ENCODE measurements around the gene ADCY3. TPM values are rescaled to one million over a fixed set of nuclear protein-coding genes. Genes with fewer than 3 reads are reported as not detected.
A peak's percentile ranks its signal among the peaks of the same experiment; 100 is the strongest.
"Not testable (repeated sequence)": the region's sequence is repeated elsewhere in the genome, so short reads cannot be mapped to it uniquely, and the experiment has no call there.

The ADCY3 gene
- total and polyA plus RNA-seq, 3 experiments from 2014 or later: 8.8 to 95.4 (median 90.9) TPM

- no peaks in the 10 kb centered on the region for H3K27me3 ChIP-seq (ENCODE audit: insufficient read depth, low read length, poor library complexity, severe bottlenecking)
- CTCF ChIA-PET: no interaction called here
- peaks cover 7 to 53% (median 16%) of the 10 kb centered on the region in 3 donors for H3K36me3 Mint-ChIP-seq
- H3K27me3 Mint-ChIP-seq: no peaks in the 10 kb centered on the region
- no peak for DNase-seq
- POLR2A ChIA-PET: no interaction called here
- no peak overlapping the region for H3K27ac ChIP-seq (ENCODE audit: low read depth, low read length)
- peaks cover 0 to 6% (median 4%) of the 10 kb centered on the region in 3 donors for H3K4me1 Mint-ChIP-seq
- no peak overlapping the region for H3K4me3 Mint-ChIP-seq
- no peak overlapping the region for H3K4me3 ChIP-seq (ENCODE audit: low read length)
- peak overlapping the region in 1 of 8 donors; percentile 31 for H3K27ac Mint-ChIP-seq
- H3K4me1 ChIP-seq (ENCODE audit: insufficient read depth, low read length): no peaks in the 10 kb centered on the region
- H3K9me3 ChIP-seq (ENCODE audit: low read length): no peaks in the 10 kb centered on the region
- peaks cover 18% of the 10 kb centered on the region for H3K36me3 ChIP-seq (ENCODE audit: insufficient read depth, low read length)
- H3K9me3 Mint-ChIP-seq: no peaks in the 10 kb centered on the region
Observed at GRCh38 chr2:24815171-24815570, 104.9 kb downstream of the ADCY3 start.

GRCh38 chr2:24814516-24814915 is 105.5 kb downstream of the ADCY3 start:
- CTCF ChIA-PET: no interaction called here

GRCh38 chr2:24813691-24814137 is 106.3 kb downstream of the ADCY3 start:
- POLR2A ChIA-PET: no interaction called here
- peaks cover 7 to 40% (median 14%) of the 10 kb centered on the region in 3 donors for H3K36me3 Mint-ChIP-seq
- H3K27me3 Mint-ChIP-seq: no peaks in the 10 kb centered on the region
- no peak overlapping the region for H3K4me3 ChIP-seq (ENCODE audit: low read length)
- CTCF ChIA-PET: no interaction called here
- H3K27me3 ChIP-seq (ENCODE audit: insufficient read depth, low read length, poor library complexity, severe bottlenecking): no peaks in the 10 kb centered on the region
- no peaks in the 10 kb centered on the region for H3K4me1 ChIP-seq (ENCODE audit: insufficient read depth, low read length)
- H3K4me1 Mint-ChIP-seq: peaks cover 6 to 18% (median 17%) of the 10 kb centered on the region in 3 donors
- H3K36me3 ChIP-seq (ENCODE audit: insufficient read depth, low read length): peaks cover 18% of the 10 kb centered on the region
- no peak overlapping the region for H3K4me3 Mint-ChIP-seq
- H3K27ac ChIP-seq (ENCODE audit: low read depth, low read length): no peak overlapping the region
- no peaks in the 10 kb centered on the region for H3K9me3 ChIP-seq (ENCODE audit: low read length)
- DNase-seq: no peak
- H3K9me3 Mint-ChIP-seq: no peaks in the 10 kb centered on the region
- H3K27ac Mint-ChIP-seq: no peak overlapping the region

More at GRCh38 chr2:24814516-24814915, 105.5 kb downstream of the ADCY3 start:
- Mint-ChIP-seq H3K36me3 (peaks cover 7 to 47% (median 16%) of the 10 kb centered on the region in 3 donors), H3K4me3 (no peak overlapping the region), H3K27ac (no peak overlapping the region), H3K9me3 (no peaks in the 10 kb centered on the region), H3K4me1 (peaks cover 0 to 10% (median 9%) of the 10 kb centered on the region in 3 donors), H3K27me3 (no peaks in the 10 kb centered on the region)
- H3K27ac ChIP-seq (ENCODE audit: low read depth, low read length): no peak overlapping the region
- H3K4me1 ChIP-seq (ENCODE audit: insufficient read depth, low read length): no peaks in the 10 kb centered on the region
- H3K27me3 ChIP-seq (ENCODE audit: insufficient read depth, low read length, poor library complexity, severe bottlenecking): no peaks in the 10 kb centered on the region
- POLR2A ChIA-PET: no interaction called here
- no peaks in the 10 kb centered on the region for H3K9me3 ChIP-seq (ENCODE audit: low read length)
- H3K36me3 ChIP-seq (ENCODE audit: insufficient read depth, low read length): peaks cover 18% of the 10 kb centered on the region
- DNase-seq: no peak
- no peak overlapping the region for H3K4me3 ChIP-seq (ENCODE audit: low read length)

GRCh38 chr2:24809316-24810007 is 110.6 kb downstream of the ADCY3 start:
- no peak for DNase-seq
- Histone ChIP-seq H3K4me1 (ENCODE audit: insufficient read depth, low read length) (no peaks in the 10 kb centered on the region), H3K4me3 (ENCODE audit: low read length) (no peak overlapping the region), H3K9me3 (ENCODE audit: low read length) (no peaks in the 10 kb centered on the region), H3K27ac (ENCODE audit: low read depth, low read length) (no peak overlapping the region), H3K36me3 (ENCODE audit: insufficient read depth, low read length) (no peaks in the 10 kb centered on the region), H3K27me3 (ENCODE audit: insufficient read depth, low read length, poor library complexity, severe bottlenecking) (no peaks in the 10 kb centered on the region)
- H3K27ac Mint-ChIP-seq: peak overlapping the region in 4 of 8 donors; percentile 3 to 88 (median 56)
- POLR2A ChIA-PET: no interaction called here
- peaks cover 10 to 14% (median 13%) of the 10 kb centered on the region in 3 donors for H3K36me3 Mint-ChIP-seq
- CTCF ChIA-PET: interaction anchor here (1.0 kb wide), 1 partner anchor 17 kb away, joined by 3 read pairs; the partner anchor contains the start of genes CENPO and PTRHD1
- peak overlapping the region in 5 of 7 donors; percentile 11 to 67 (median 36) for H3K4me3 Mint-ChIP-seq
- peaks cover 10 to 27% (median 25%) of the 10 kb centered on the region in 3 donors for H3K4me1 Mint-ChIP-seq
- H3K9me3 Mint-ChIP-seq: peaks cover 0 to 3% (median 0%) of the 10 kb centered on the region in 5 donors
- no peaks in the 10 kb centered on the region for H3K27me3 Mint-ChIP-seq

GRCh38 chr2:24806661-24807036 is 113.4 kb downstream of the ADCY3 start:
- Histone ChIP-seq H3K27ac (ENCODE audit: low read depth, low read length) (no peak overlapping the region), H3K9me3 (ENCODE audit: low read length) (no peaks in the 10 kb centered on the region), H3K4me1 (ENCODE audit: insufficient read depth, low read length) (no peaks in the 10 kb centered on the region), H3K4me3 (ENCODE audit: low read length) (no peak overlapping the region), H3K27me3 (ENCODE audit: insufficient read depth, low read length, poor library complexity, severe bottlenecking) (no peaks in the 10 kb centered on the region), H3K36me3 (ENCODE audit: insufficient read depth, low read length) (no peaks in the 10 kb centered on the region)
- POLR2A ChIA-PET: no interaction called here
- CTCF ChIA-PET: no interaction called here
- Mint-ChIP-seq H3K27me3 (no peaks in the 10 kb centered on the region), H3K4me1 (peaks cover 12 to 25% (median 20%) of the 10 kb centered on the region in 3 donors), H3K4me3 (no peak overlapping the region), H3K9me3 (peaks cover 0 to 3% (median 0%) of the 10 kb centered on the region in 5 donors), H3K27ac (peak overlapping the region in 1 of 8 donors; percentile 59), H3K36me3 (peaks cover 10 to 17% (median 14%) of the 10 kb centered on the region in 3 donors)
- DNase-seq: no peak

GRCh38 chr2:24805811-24806660 is 114.0 kb downstream of the ADCY3 start:
- H3K36me3 ChIP-seq (ENCODE audit: insufficient read depth, low read length); H3K4me3 Mint-ChIP-seq; CTCF ChIA-PET; DNase-seq; H3K4me1 ChIP-seq (ENCODE audit: insufficient read depth, low read length); POLR2A ChIA-PET; H3K4me3 ChIP-seq (ENCODE audit: low read length); H3K27me3 ChIP-seq (ENCODE audit: insufficient read depth, low read length, poor library complexity, severe bottlenecking); H3K27me3 Mint-ChIP-seq; H3K27ac ChIP-seq (ENCODE audit: low read depth, low read length); H3K9me3 ChIP-seq (ENCODE audit: low read length); H3K9me3 Mint-ChIP-seq: not testable (repeated sequence)
- Mint-ChIP-seq H3K4me1 (peaks cover 12 to 25% (median 20%) of the 10 kb centered on the region in 3 donors), H3K27ac (peak overlapping the region in 1 of 8 donors; percentile 71), H3K36me3 (peaks cover 10 to 18% (median 14%) of the 10 kb centered on the region in 3 donors)

GRCh38 chr2:24800487-24800886 is 119.5 kb downstream of the ADCY3 start:
- H3K27me3 Mint-ChIP-seq; H3K27ac ChIP-seq (ENCODE audit: low read depth, low read length); H3K9me3 Mint-ChIP-seq; H3K4me3 Mint-ChIP-seq; H3K9me3 ChIP-seq (ENCODE audit: low read length); CTCF ChIA-PET; H3K4me1 Mint-ChIP-seq; H3K27me3 ChIP-seq (ENCODE audit: insufficient read depth, low read length, poor library complexity, severe bottlenecking); DNase-seq; H3K36me3 ChIP-seq (ENCODE audit: insufficient read depth, low read length); POLR2A ChIA-PET; H3K4me3 ChIP-seq (ENCODE audit: low read length); H3K27ac Mint-ChIP-seq; H3K4me1 ChIP-seq (ENCODE audit: insufficient read depth, low read length): not testable (repeated sequence)
- H3K36me3 Mint-ChIP-seq: peaks cover 5 to 22% (median 16%) of the 10 kb centered on the region in 3 donors

GRCh38 chr2:24797644-24798043 is 122.4 kb downstream of the ADCY3 start:
- no peaks in the 10 kb centered on the region for H3K27me3 ChIP-seq (ENCODE audit: insufficient read depth, low read length, poor library complexity, severe bottlenecking)
- H3K4me3 Mint-ChIP-seq: no peak overlapping the region
- H3K4me1 Mint-ChIP-seq: peaks cover 13 to 22% (median 20%) of the 10 kb centered on the region in 3 donors
- no peak overlapping the region for H3K27ac ChIP-seq (ENCODE audit: low read depth, low read length)
- ChIA-PET POLR2A (no interaction called here), CTCF (no interaction called here)
- H3K4me3 ChIP-seq (ENCODE audit: low read length): no peak overlapping the region
- peaks cover 7% of the 10 kb centered on the region for H3K4me1 ChIP-seq (ENCODE audit: insufficient read depth, low read length)
- no peaks in the 10 kb centered on the region for H3K27me3 Mint-ChIP-seq
- peaks cover 2 to 28% (median 12%) of the 10 kb centered on the region in 3 donors for H3K36me3 Mint-ChIP-seq
- peak overlapping the region in 1 of 8 donors; percentile 12 for H3K27ac Mint-ChIP-seq
- no peaks in the 10 kb centered on the region for H3K9me3 ChIP-seq (ENCODE audit: low read length)
- no peaks in the 10 kb centered on the region for H3K9me3 Mint-ChIP-seq
- DNase-seq: no peak
- no peaks in the 10 kb centered on the region for H3K36me3 ChIP-seq (ENCODE audit: insufficient read depth, low read length)

Data from CD8-positive, alpha-beta memory T cell (primary cell).